Measurements from ENCODE around the gene RPS14. TPM values are rescaled to one million over a fixed set of nuclear protein-coding genes. Genes with fewer than 3 reads are reported as not detected.

The RPS14 gene
- total and polyA plus RNA-seq, 8 donors = 1,164 to 2,138 (median 1,539) TPM

- WGBS, 2 donors = 18 to 21% methylated on average over 10 of the region's 10 CpGs
- ATAC-seq (peak; percentile 27 to 67 (median 59)), FAIRE-seq (no peak), DNase-seq (peak in 2 of 6 donors; percentile 40 to 60)
- intact Hi-C loops (cut with DNase I) = loop anchor here in 1 of 3 donors (5.0 kb wide), 1 partner anchor 35 kb away; no protein-coding TSS in a partner anchor
- no peaks in the 10 kb centered on the region for H3K9me3 ChIP-seq
- H3K4me1 ChIP-seq = peaks cover 15 to 49% (median 27%) of the 10 kb centered on the region in 3 donors
- no peaks in the 10 kb centered on the region for H3K27me3 ChIP-seq
- H3K36me3 ChIP-seq = no peaks in the 10 kb centered on the region
- TF ChIP-seq CTCF (IDR thresholded peaks at IDR 0.05) = no peak
- peak overlapping the region; percentile 76 to 90 (median 85) for H3K27ac ChIP-seq
- peak overlapping the region; percentile 83 to 97 (median 94) for H3K4me3 ChIP-seq
These were observed 37.9 kb upstream of the RPS14 start for GRCh38 chr5:150487199-150488061.

GRCh38 chr5:150486402-150487198 lies 37.1 kb upstream of the RPS14 start:
- intact Hi-C loops (cut with DNase I) = loop anchor here in 1 of 3 donors (5.0 kb wide), 1 partner anchor 36 kb away; no protein-coding TSS in a partner anchor
- WGBS, 2 donors = 0 to 1% methylated on average over 44 to 60 of the region's 60 CpGs

DNA sequence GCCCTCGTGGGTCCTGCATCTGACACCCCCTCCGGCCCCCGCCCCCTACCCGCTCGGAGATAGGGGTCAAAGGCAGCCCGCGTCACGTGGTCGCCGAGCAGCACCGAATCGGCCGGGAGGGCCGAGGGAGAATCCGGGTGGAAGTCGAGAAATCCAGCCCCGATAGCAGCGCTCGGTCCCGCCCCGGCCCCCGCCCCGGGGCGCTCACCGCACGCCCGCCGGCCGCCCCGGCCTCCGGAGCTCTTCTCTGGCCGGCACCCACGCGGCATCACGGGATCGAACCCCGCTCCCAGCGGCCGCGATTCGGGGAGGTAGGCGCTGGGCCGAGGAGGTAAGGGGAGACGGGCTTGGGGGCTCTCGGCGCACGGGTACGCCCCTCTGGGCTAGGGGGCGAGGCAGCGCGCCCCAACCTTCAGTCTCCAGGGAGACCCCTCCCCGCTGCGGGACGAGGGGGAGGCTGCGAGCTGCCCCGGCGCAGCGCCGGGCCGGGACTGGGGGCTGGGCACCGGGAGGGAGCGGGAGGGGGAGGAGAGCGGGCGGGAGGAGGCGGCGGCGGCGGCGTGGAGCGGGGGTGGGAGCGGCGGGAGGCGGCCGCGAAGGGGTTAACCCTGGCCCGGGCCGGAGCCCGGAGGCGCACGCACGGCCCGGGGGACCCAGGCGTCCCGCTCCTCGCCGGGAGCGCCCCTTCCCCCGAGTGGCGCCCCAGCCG lies 36.3 kb upstream of the RPS14 start:
- no peak for FAIRE-seq

More at GRCh38 chr5:150486402-150487198, 37.1 kb upstream of the RPS14 start:
- FAIRE-seq (no peak), DNase-seq (peak; percentile 79 to 88 (median 85)), ATAC-seq (peak; percentile 55 to 70 (median 68))
- H3K27me3 ChIP-seq = no peaks in the 10 kb centered on the region
- peak overlapping the region; percentile 83 to 97 (median 94) for H3K4me3 ChIP-seq
- no peaks in the 10 kb centered on the region for H3K9me3 ChIP-seq
- H3K27ac ChIP-seq = peak overlapping the region; percentile 76 to 90 (median 85)
- peaks cover 15 to 48% (median 27%) of the 10 kb centered on the region in 3 donors for H3K4me1 ChIP-seq
- H3K36me3 ChIP-seq = no peaks in the 10 kb centered on the region
- TF ChIP-seq CTCF (IDR thresholded peaks at IDR 0.05) = no peak

More for the DNA sequence above, 36.3 kb upstream of the RPS14 start:
- Histone ChIP-seq H3K36me3 (no peaks in the 10 kb centered on the region), H3K9me3 (no peaks in the 10 kb centered on the region), H3K27me3 (no peaks in the 10 kb centered on the region), H3K4me3 (peak overlapping the region; percentile 83 to 97 (median 94)), H3K4me1 (peaks cover 15 to 41% (median 27%) of the 10 kb centered on the region in 3 donors), H3K27ac (peak overlapping the region; percentile 76 to 90 (median 85))
- ATAC-seq = peak; percentile 31 to 65 (median 56)
- intact Hi-C loops (cut with DNase I) = loop anchor here in 1 of 3 donors (5.0 kb wide), 1 partner anchor 36 kb away; no protein-coding TSS in a partner anchor
- WGBS, 2 donors = 0 to 1% methylated on average over 36 to 90 of the region's 90 CpGs
- peak; percentile 56 to 87 (median 72) for DNase-seq
- TF ChIP-seq CTCF (IDR thresholded peaks at IDR 0.05) = no peak

Data from pancreas (tissue), 10 donors.